GM13977 (cell line): Measurements from ENCODE around the gene EVC.

ENCODE experiments used
- DNase-seq: peaks from one replicate; pipeline ENCODE4 v3.0.0; 2012; ENCODE audit warnings: low spot score
- CTCF ChIP-seq: IDR thresholded peaks from 2 replicates; pipeline ENCODE4 v1.5.1; 2012; ENCODE audit warnings: mild to moderate bottlenecking, control low read depth; ENCODE audit not compliant: insufficient read depth; ENCODE audit errors: extremely low read depth, missing control alignments
- in situ Hi-C: fragments of 300-500 bp; cut with MboI; formaldehyde crosslinking; loops from one replicate; pipeline ENCODE4 v1.12.0; 2022; ENCODE audit warnings: low sequenced_read_pairs, low pct_unique_long_range_greater_than_20kb, mixed read lengths, inconsistent platforms; ENCODE audit not compliant: unreplicated experiment

The EVC gene

GRCh38 chr4:5780831-5781480 is 70.0 kb downstream of the EVC start:
- in situ Hi-C loops, result no loop called here

GRCh38 chr4:5781691-5782090 is 70.7 kb downstream of the EVC start:
- DNase-seq, result no peak
- in situ Hi-C loops, result no loop called here
- no peak for TF ChIP-seq CTCF

More at GRCh38 chr4:5780831-5781480, 70.0 kb downstream of the EVC start:
- DNase-seq, result no peak
- no peak for TF ChIP-seq CTCF

GRCh38 chr4:5782829-5783476 is 72.0 kb downstream of the EVC start:
- no peak for TF ChIP-seq CTCF
- in situ Hi-C loops, result no loop called here
- no peak for DNase-seq

GRCh38 chr4:5783486-5783885 is 72.5 kb downstream of the EVC start:
- TF ChIP-seq CTCF, result no peak
- DNase-seq, result no peak
- in situ Hi-C loops, result no loop called here

- no peak for DNase-seq
- in situ Hi-C loops, result no loop called here
- no peak for TF ChIP-seq CTCF
These were observed 73.0 kb downstream of the EVC start for GRCh38 chr4:5784021-5784420.

- DNase-seq, result no peak
- TF ChIP-seq CTCF, result no peak
- in situ Hi-C loops, result no loop called here
These were observed 74.1 kb downstream of the EVC start for GRCh38 chr4:5784960-5785611.
